ENCODE results near the gene VPS25.
A peak's percentile ranks its signal among the peaks of the same experiment; 100 is the strongest.
"Not testable (repeated sequence)": the region's sequence is repeated elsewhere in the genome, so short reads cannot be mapped to it uniquely, and the experiment has no call there.

VPS25 gene

GRCh38 chr17:42773290-42774035 lies at the start of gene VPS25:
TSS of gene VPS25 (plus strand) at chr17:42773449. CDS start at chr17:42773476, 27 bp downstream.
- DNase-seq, result peak; percentile 84

- DNase-seq, result no peak
These were observed 49.6 kb upstream of the VPS25 start for GRCh38 chr17:42723636-42724035.

- no peak for DNase-seq
These were observed 48.1 kb upstream of the VPS25 start for GRCh38 chr17:42725143-42725542.

- no peak for DNase-seq
These were observed 32.5 kb upstream of the VPS25 start for GRCh38 chr17:42740699-42741098.

- DNase-seq, result not testable (repeated sequence)
These were observed 30.3 kb upstream of the VPS25 start for GRCh38 chr17:42742916-42743315.

- DNase-seq, result peak; percentile 7
These were observed 29.5 kb upstream of the VPS25 start for GRCh38 chr17:42743595-42744282.

- peak; percentile 21 for DNase-seq
These were observed 28.9 kb upstream of the VPS25 start for GRCh38 chr17:42744283-42744805.

- DNase-seq, result peak; percentile 90
These were observed 28.2 kb upstream of the VPS25 start, which contains the start of gene EZH1 for GRCh38 chr17:42744806-42745617. TSS of gene EZH1 (minus strand) at chr17:42745040. CDS start at chr17:42728941, 16,099 bp downstream.

- no peak for DNase-seq
These were observed 24.9 kb upstream of the VPS25 start for GRCh38 chr17:42748202-42748907.

- no peak for DNase-seq
These were observed 24.1 kb upstream of the VPS25 start for GRCh38 chr17:42748908-42749798.

- DNase-seq, result no peak
These were observed 22.4 kb upstream of the VPS25 start for GRCh38 chr17:42750739-42751344.

- peak; percentile 21 for DNase-seq
These were observed 21.6 kb upstream of the VPS25 start for GRCh38 chr17:42751628-42752027.

GRCh38 chr17:42754782-42755181 lies 18.5 kb upstream of the VPS25 start:
- DNase-seq, result no peak

- no peak for DNase-seq
These were observed 13.1 kb upstream of the VPS25 start for GRCh38 chr17:42759982-42760651.

- peak; percentile 19 for DNase-seq
These were observed 12.3 kb upstream of the VPS25 start, which contains the start of gene RAMP2 for GRCh38 chr17:42760652-42761581. TSS of gene RAMP2 (plus strand) at chr17:42761227. CDS start at chr17:42761262, 35 bp downstream.

- DNase-seq, result no peak
These were observed 11.6 kb upstream of the VPS25 start for GRCh38 chr17:42761638-42762037.

- no peak for DNase-seq
These were observed 7.1 kb upstream of the VPS25 start for GRCh38 chr17:42766124-42766523.

- DNase-seq, result no peak
These were observed 5.7 kb upstream of the VPS25 start for GRCh38 chr17:42767512-42767911.

- not testable (repeated sequence) for DNase-seq
These were observed 5.2 kb upstream of the VPS25 start for GRCh38 chr17:42768006-42768405.
